K562 (cell line): ENCODE results near the gene APLF.

Experiments used
- ARID2 ChIP-seq: fragments of 450-650 bp; IDR thresholded peaks from 2 replicates; pipeline ENCODE4 v1.6.1; 2017; ENCODE audit warnings: antibody characterized with exemption, mild to moderate bottlenecking
- CHD1 ChIP-seq: fragments of 200-600 bp; sonication (generic); IDR thresholded peaks from one replicate; pipeline ENCODE4 v1.6.1; 2012; ENCODE audit warnings: mild to moderate bottlenecking, moderate library complexity, low read length, inconsistent platforms
- CTCF ChIP-seq, 3 experiments: IDR thresholded peaks in 2 of 3; conservative IDR thresholded peaks in 1 of 3; 2 replicates each; pipeline ENCODE4 v1.5.1; 2011 to 2012; ENCODE audit warnings: low read length in 3 of 3, mild to moderate bottlenecking in 3 of 3, control low read depth in 2 of 3, improper control_type of control experiment in 1 of 3, inconsistent platforms in 1 of 3, low read depth in 1 of 3, mixed read lengths in 1 of 3, moderate library complexity in 1 of 3; ENCODE audit not compliant: insufficient read depth in 2 of 3
- E2F8 ChIP-seq: fragments of 450-650 bp; IDR thresholded peaks from 2 replicates; pipeline ENCODE4 v1.7.1; 2018; ENCODE audit warnings: mild to moderate bottlenecking, low read depth; ENCODE audit not compliant: partially characterized antibody
- MBD2 ChIP-seq: sonication (generic); IDR thresholded peaks from 2 replicates; pipeline ENCODE4 v1.6.1; 2016; ENCODE audit warnings: low read depth, borderline replicate concordance
- POLR2A ChIP-seq: fragments of 450-650 bp; conservative IDR thresholded peaks from 2 replicates; pipeline ENCODE4 v1.6.1; 2016
- SPI1 ChIP-seq: IDR thresholded peaks from 2 replicates; pipeline ENCODE4 v1.6.1; 2011; ENCODE audit warnings: low read depth, low read length, control low read depth, borderline replicate concordance
- TCF7L2 ChIP-seq: fragments of 150-350 bp; IDR thresholded peaks from 2 replicates; pipeline ENCODE4 v1.6.1; 2016; ENCODE audit warnings: low read depth, mild to moderate bottlenecking, low read length, moderate library complexity
- YY1 ChIP-seq, 3 experiments: IDR thresholded peaks; 2 replicates each; pipeline ENCODE4 v1.6.1; 2011; ENCODE audit warnings: low read length in 2 of 3, mild to moderate bottlenecking in 2 of 3, moderate library complexity in 2 of 3, borderline replicate concordance in 1 of 3, control low read depth in 1 of 3, low read depth in 1 of 3; ENCODE audit not compliant: insufficient read depth in 3 of 3, insufficient replicate concordance in 2 of 3, control insufficient read depth in 1 of 3, insufficient read length in 1 of 3; ENCODE audit errors: extremely low read depth in 1 of 3
- ZNF121 ChIP-seq: sonication (generic); formaldehyde crosslinking; conservative IDR thresholded peaks from 2 replicates; pipeline ENCODE4 v1.8.0; 2022; ENCODE audit warnings: missing genetic modification reagents
- ZNF551 ChIP-seq: fragments of 250-450 bp; sonication (Bioruptor Pico); IDR thresholded peaks from 2 replicates; pipeline ENCODE4 v1.5.0; 2021; ENCODE audit warnings: mild to moderate bottlenecking, moderate library complexity
- TF ChIP-seq, protein P1 (sequence below), 3 experiments: fragments of 200-800 bp in 1 of 3; fragments of 250-450 bp in 1 of 3; fragments of 450-650 bp in 1 of 3; sonication (Bioruptor Pico) in 1 of 3; sonication (Bioruptor generic) in 1 of 3; formaldehyde crosslinking in 1 of 3; IDR thresholded peaks; 2 replicates each; pipeline versions ENCODE4 v1.6.1 to v1.8.0; 2016 to 2022; ENCODE audit warnings: mild to moderate bottlenecking in 2 of 3, missing genetic modification characterization in 2 of 3, missing compliant biosample characterization in 1 of 3, moderate library complexity in 1 of 3

DNA sequence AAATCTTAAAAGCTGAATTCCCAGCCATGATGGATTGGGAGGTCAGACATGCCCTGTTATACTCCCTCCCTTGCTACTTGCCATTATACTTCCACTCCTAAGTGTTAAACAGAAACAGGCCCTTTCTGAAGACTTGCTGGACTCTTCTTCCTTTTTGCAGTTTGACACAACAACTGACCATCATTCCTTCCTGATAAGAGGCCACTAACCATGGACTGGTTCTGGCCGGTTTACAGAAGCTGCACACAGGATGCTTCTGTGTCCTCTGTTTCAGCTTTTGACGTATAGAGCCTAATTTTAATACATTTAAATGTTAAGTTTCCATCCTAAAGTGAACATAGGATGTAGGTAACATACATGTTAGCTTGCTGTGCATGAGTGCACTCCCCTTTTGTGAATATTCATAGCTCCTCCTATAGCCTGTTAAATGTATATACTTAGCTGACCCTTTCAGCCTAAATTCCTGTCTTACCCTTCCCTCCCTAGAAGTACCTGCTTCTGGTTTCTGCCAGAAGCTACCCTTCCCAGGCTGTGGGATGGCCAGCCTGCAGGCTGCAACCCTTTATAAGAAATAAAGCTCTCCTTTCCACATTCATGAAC lies 13.5 kb upstream of the APLF start:
- no peak for TF ChIP-seq POLR2A
- TF ChIP-seq, protein P1, sequence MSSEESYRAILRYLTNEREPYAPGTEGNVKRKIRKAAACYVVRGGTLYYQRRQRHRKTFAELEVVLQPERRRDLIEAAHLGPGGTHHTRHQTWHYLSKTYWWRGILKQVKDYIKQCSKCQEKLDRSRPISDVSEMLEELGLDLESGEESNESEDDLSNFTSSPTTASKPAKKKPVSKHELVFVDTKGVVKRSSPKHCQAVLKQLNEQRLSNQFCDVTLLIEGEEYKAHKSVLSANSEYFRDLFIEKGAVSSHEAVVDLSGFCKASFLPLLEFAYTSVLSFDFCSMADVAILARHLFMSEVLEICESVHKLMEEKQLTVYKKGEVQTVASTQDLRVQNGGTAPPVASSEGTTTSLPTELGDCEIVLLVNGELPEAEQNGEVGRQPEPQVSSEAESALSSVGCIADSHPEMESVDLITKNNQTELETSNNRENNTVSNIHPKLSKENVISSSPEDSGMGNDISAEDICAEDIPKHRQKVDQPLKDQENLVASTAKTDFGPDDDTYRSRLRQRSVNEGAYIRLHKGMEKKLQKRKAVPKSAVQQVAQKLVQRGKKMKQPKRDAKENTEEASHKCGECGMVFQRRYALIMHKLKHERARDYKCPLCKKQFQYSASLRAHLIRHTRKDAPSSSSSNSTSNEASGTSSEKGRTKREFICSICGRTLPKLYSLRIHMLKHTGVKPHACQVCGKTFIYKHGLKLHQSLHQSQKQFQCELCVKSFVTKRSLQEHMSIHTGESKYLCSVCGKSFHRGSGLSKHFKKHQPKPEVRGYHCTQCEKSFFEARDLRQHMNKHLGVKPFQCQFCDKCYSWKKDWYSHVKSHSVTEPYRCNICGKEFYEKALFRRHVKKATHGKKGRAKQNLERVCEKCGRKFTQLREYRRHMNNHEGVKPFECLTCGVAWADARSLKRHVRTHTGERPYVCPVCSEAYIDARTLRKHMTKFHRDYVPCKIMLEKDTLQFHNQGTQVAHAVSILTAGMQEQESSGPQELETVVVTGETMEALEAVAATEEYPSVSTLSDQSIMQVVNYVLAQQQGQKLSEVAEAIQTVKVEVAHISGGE (CRISPR knock-in tag; IDR thresholded peaks at IDR 0.05) = no peak
- TF ChIP-seq ARID2 = no peak
- TF ChIP-seq YY1 (IDR thresholded peaks at IDR 0.05; ENCODE audit: borderline replicate concordance in 1 of 3, control insufficient read depth in 1 of 3, extremely low read depth in 1 of 3, insufficient read depth in 3 of 3, insufficient read length in 1 of 3, insufficient replicate concordance in 2 of 3, low read depth in 1 of 3, low read length in 2 of 3) = no peak
- no peak for TF ChIP-seq E2F8
- no peak for TF ChIP-seq TCF7L2
- no peak for TF ChIP-seq ZNF121
- no peak for TF ChIP-seq SPI1
- no peak for TF ChIP-seq CTCF (IDR thresholded peaks at IDR 0.05 in 2 of 3, conservative IDR thresholded peaks at IDR 0.05 in 1 of 3; ENCODE audit: insufficient read depth in 2 of 3, low read depth in 1 of 3, low read length in 3 of 3)
- TF ChIP-seq ZNF551 = no peak
- TF ChIP-seq CHD1 = no peak
- no peak for TF ChIP-seq MBD2
